EL (cell line): ENCODE data around the gene EFHC1.

Experiments used
- DNase-seq: peaks from one replicate; pipeline ENCODE4 v3.0.0-alpha.2; 2016

Gene EFHC1

DNA sequence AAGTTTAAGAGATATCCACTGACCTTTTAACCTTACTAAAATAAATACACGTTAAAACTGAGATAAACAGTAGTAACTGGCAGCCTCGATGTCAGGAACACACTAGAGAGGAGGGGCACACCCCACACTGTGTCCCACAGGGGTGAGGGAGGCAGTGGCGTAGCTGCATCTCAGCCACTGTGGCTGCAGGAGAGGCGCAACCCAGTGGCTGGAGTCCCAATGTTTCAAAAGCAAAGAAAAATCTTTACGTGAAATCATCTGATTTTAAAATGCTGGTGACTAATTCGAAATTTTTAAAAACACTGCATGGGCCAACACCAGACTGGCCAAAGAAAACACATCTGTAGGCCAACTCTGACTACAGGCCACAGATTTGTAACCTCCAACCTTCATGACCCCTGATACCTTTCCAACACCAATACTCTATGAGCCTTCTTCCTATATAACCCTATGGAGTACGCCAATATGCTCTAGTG, 102.0 kb downstream of the EFHC1 start:
- DNase-seq: peak; percentile 73

DNA sequence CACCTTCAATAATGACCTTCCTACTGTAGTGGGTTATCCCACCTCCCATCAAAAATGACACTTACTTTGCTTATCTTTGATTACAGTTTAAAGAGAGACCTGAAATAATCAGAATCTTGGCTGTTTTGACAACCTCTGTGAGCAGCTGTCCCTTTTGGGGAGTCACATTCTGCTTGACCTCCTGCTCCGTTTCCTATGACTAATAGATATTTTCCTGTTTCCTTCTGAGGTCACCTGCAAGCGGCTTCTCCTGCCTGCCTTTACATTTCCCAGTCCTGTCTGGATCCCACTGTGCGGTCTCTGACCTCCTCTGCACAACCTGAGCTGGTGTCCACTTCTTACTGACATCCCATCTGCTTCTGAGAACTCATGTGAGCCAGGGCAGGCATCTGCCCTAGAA, 102.5 kb downstream of the EFHC1 start:
- peak; percentile 44 for DNase-seq

DNA sequence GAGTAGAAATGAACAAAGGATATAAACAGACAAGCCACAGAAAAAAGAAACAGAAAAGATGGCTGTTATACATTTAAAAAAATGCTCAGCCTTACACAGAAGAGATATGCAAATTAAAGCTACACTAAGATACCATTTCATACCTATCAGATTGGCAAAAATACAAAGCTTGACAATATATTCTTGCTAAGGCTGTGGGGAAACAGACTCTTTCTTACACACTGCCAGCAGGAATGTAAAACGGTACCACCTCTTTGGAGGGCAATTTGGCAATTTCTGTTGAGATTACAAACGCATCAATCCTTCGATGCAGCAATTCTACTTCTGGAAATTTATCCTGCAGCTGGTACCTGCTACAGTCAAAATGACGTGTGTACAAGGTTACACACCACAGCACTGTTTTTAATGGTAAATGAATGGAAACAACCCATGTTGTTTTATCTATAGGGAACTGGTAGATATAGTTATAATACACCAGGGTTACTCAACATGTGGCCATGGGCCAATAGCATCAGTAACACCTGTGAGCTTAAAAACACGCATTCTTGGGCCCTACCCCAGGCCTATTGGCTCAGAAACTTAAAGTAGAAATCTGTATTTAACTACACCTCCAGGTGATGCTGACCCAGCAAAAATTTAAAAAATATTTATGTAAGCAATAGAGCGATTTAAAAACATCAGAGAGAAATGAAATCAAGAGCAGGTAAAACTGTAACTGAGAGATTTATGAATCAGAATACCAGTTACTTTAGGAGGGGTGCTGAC, 103.4 kb downstream of the EFHC1 start:
- no peak for DNase-seq

DNA sequence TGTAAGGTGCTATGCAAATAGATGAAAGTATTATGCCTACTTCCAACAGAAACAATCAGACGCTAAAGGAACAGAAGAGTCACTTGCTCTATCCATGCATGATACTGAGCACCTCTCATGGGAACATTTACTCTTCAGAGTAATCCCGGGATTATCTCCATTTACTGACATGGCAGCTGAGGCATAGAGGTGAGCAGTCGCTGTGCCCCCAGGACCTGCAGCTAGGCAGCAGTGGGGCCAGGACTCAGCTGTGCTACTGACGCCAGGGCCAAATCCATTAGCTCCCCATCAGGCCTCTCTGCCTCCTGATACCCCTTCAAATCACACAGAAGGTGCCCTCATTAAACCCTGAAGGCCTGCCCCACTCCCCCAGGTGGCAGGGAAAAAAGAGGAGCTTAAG, 104.8 kb downstream of the EFHC1 start:
- DNase-seq: no peak

DNA sequence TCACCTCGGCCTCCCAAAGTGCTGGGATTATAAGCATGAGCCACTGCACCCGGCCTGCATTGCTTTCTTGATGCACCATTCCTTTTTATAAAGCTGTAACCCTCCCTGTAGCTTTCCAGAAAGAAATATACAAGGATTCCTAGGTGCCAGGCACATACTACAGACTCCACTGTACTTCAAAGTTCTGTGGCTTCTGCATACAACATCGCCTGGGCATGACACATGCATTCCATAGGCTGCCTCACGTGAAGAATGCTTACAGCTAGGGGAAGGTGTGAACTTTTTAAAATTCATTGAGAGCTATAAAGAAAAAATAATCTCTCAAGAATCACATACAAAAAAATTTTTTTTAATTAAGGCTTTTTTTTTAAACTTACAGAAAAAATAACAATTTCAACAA, 106.5 kb downstream of the EFHC1 start:
- DNase-seq: peak; percentile 83

DNA sequence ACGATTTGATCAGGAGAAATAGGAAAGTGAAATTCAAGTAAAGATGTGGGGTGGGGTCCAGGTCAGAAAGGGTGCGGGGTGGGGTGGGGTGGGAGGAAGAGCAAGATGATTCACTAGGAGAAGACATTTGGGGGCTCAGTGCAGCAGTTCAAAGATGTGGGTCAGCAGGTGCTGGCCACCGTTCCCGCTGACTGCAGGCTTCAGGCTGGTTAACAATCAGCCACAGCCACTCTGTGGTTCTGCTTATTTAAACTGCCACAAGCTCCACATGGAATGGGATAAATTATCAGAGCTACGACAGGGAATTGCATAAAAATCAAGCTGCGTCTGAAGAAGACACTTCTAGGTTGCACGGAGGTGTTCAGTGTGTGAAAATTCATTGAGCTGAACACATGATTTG, 107.3 kb downstream of the EFHC1 start:
- DNase-seq: no peak

DNA sequence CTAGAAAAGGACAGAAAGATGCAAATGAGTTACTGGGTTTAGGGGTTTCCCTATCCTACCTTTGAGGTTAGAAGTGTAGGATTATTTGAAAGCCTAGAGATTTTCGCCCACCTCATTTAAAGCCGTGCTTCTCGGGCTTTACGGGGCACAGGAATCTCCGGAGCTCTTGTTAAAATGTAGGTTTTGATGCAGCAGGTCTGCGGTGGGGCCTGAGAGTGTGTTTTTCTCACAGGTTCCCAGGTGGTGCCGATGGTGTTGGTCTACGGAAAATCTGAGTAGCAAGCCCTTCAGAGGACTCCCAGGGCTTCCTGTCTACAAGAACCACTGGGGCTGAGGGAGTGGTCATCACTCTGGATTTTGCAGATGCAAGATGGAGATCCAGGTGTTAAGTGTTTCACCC, 109.2 kb downstream of the EFHC1 start:
- no peak for DNase-seq

DNA sequence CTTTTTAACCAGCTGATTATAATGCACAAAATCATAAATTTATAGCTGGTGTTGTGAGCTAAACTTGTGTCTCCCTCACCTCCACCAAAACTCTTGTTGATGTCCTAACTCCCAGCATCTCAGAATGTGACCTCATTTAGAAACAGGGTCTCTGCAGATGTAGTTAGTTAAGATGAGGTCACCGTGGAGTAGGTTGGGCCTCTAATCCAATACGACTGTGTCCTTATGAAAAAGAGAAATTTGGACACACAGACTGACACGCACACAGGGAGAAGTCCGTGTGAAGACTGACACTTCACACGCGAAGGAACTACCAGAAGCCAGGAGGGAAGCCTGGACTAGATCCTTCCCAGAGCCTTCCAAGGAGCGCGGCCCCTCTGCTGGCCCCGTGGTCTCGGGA, 110.2 kb downstream of the EFHC1 start:
- DNase-seq: no peak

DNA sequence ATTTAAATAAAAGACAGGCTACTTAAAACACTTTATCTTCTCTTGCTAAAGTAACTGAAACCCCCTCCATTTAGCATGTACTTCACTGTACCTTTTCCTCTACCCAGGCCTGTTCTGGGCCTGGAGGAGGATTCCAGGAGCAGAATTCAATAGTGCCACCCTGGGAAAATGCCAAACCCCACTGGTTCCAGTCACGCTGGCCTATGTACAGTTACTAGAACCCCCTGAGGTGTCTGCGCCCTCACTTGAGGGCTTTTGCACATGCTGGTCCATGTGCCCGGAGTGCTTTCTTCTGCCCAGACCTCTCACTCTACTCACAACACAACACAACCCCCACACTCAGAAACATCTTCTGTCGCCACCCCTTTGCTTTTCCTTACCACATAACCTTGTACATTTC, 111.3 kb downstream of the EFHC1 start:
- DNase-seq: no peak

DNA sequence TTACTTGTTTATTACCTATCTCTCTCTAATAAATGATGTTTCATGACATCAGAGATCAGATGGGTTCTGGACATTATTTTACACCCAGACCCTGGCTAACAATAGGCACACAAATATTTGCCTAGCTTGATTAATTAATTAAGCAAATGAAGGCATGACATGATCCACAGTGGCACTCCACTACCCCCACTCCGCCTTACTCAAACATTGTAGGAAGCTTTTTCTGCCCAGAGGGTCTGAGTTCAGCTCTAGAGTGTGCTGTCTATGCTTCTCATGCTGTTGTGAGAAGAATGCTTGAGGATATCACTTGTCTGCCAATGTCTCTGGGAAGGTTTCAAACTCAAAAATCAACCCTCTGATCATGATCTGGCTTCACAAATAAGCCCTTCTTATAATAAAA, 111.7 kb downstream of the EFHC1 start:
- no peak for DNase-seq

DNA sequence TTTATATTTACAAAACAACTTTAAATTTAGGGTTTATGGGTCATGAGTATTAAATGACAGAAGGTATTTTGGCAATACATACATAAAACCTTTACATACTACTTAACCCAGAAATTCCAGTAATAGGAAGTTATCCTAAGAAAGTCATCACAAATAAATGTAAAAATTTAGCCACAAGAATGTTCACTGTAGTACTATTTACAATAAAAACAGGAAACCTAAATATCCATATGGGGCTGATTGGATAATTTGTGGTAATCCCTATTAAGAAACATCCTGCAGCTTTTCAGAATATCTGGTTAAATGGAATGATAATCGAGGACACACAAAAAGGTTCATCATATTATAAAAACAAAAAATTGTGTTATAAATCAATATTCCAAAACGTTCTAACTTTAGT, 112.3 kb downstream of the EFHC1 start:
- peak; percentile 65 for DNase-seq

DNA sequence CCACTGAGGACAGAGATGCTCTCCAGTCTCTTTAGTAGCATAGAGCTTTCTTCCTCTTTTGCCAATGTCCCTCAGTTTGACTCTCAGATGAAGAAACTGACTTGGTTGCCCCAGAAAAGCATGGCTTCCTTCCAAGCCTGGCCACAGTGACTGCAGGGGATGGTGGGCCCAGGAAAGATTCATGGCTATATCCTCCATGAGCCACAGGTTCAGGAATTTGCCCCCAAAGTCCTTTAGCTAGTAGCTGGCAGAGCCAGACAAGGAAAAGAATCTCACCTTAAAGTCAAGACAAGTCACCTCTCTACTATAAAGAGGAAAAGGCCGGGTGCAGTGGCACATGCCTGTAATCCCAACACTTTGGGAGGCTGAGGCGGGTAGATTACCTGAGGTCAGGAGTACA, 113.3 kb downstream of the EFHC1 start:
- peak; percentile 74 for DNase-seq

DNA sequence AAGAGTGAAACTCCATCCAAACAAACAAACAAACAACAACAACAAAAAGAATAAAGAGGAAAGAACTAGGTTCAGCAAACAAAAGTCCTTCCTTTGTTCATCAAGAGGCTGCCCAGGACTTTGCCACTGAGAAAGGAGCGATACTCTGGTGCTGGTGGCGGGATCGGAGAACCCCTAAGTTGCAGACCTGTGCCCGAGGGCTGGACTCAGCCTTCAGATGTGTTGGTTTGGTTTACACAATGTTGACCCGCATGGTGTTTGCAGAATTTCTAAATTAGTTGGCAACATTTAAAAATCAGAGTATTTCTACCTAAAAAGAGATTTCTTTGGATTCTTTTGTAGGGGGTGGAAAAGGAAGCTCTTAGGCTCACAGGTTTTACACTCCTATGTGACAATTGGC, 114.2 kb downstream of the EFHC1 start:
- no peak for DNase-seq

DNA sequence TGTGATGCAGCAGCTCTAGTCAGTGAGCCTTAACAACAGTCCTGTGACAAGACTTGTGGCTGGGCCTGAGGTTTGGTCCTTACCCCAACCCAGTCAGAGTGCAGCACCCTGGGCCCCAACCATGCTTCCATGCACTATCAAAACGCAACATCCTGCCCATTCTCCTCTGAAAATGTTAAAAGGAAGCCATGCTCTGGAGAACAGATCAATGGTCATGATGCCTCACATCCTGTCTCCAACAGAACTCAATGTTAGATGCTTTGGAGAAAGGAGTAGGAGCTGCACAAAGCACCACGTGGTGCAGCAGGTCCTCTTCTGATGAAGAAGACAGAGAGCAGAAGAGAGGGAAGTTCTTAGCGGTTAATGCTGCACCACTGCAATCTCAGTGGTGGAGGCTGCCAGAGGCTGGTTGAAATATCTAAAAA, 114.8 kb downstream of the EFHC1 start:
- no peak for DNase-seq

DNA sequence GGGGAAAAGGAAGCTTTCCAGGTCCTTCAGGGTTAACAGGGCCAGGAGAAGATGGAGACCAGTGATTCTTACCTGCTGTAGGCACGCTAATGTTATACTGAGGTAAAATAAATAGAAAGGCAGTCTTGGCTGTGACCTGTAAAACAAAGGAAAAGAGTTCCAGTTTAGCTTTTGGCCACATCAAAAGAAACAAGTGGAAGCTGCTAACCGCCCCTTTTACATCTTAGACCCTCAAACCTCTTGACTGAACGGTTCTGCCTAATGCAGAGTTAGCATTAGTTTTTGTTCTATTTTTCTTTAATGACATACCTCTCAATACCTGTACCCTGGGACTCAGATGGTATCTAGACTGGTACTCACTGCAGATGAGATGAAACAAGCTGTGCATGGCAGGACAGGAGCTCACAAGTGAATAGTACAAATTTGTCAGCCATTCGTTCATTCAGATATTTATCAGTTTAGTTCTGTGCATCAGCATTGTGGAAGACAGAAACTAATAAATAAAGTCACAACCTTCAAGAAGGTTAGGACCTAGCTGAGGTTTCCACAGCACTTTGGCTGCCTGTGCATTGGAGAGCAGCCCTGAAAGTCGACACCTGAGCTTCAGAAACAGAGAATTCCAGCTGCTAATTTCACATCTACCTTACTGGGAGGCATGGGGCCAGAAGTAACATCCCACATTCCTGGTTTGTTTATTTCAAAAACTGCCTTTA, 115.7 kb downstream of the EFHC1 start:
- DNase-seq: no peak

DNA sequence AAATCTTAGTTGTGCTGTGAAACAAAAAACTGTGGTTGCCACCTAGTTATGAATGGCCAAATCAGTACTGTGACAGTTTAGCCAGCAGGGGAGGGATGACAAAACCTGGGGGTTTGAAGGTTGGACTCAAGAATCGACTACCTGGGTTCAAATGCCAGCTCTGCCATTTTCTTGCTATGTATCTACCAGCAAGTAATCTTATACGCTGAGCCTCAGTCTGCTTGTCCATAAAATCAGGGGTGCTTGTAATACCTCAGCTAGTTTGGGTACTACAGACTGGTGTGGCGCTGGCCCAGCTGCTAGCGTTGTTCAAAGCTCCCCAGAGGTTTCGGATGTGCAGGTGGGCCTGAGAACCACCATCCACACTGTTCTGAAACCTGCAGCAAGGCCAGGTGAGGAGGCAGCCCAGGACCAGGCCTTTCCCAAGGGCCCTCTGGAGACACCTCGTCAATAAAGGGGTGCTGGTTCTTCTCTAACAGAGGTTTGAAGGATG, 116.3 kb downstream of the EFHC1 start:
- DNase-seq: no peak

DNA sequence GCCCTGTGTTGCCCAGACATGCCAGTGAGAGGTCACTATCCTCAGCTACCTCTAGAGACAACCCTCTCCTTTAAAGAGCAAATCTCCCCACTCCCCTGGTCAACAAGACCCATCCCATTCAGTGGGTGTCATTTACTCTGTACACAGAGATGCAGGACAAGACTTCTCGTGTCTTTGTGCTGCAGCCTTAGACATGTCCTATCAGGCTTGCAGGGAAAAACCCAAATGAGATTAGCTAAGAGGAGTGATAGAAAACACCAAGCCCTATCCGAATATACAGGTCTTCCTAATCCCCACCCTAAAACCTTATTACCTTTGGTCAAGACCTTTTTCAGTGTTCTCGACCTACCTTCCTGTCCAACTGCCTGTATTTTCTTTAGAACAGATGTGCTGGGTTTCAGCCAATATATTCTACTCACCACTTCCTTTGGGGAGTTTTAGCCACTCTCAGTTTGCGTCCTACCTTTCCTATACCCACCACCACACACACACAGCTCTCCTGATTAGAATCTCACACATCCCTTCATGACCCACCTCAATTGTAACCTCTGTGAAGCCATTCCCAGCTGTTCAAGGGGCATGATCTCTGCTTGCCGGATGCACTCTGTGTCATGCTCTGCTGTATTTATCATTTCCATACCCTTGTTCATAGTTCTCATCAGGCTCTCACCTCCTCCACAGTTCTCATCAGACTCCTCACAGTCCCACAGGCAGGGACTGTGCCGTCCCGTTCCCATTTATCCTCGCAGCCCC, 117.0 kb downstream of the EFHC1 start:
- DNase-seq: peak; percentile 27

DNA sequence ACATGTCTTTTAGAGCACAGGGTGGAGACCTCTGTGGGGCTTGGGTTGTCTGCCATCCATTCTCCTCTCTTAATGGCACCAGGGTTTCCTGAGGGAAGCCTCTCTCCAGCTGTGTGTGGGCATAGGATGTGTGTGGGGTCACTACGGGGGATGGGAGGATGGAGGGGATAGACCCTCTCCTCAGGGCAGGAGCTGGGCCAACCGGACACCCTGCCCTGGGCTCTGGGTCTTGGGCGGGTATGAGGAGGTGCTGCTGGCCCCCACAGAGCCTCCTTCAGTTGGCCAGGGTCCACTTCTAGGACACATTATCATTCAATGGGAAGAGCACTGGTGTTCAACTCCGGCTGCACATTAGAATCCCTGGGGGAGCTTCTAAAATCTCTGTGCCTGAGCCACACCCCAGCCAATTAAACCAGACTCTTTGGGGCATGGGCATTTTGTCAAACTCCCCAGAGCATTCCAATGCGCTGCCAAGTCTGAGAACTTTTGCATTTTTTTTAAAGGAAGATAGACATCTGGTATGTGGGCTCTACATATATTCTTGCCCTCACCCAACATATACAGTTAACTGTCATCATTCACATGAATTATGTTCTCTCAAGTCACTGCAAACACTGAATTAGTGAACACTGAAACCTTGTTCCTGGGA, 118.2 kb downstream of the EFHC1 start:
- DNase-seq: peak; percentile 94

DNA sequence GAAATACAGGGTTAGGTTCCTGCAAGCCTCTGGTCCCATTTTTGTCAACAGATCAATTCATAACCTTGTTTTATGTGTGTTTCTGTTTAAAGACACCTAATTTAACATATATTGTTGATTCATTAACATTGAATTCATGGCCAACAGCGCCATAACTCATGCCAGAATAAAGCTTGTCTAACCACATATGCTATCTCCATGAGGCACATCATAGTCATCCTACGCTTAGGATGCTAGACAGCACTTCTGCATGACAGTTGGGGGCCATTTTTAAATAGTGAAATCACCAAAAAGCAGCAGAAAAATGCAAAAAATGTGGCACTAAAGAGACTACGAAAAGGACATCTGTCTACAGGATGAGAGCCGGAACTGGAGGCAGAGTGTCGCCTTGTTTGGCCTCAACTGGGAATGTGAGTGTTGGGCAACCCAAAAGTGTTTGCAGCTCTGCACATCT, 118.8 kb downstream of the EFHC1 start:
- DNase-seq: peak; percentile 96

DNA sequence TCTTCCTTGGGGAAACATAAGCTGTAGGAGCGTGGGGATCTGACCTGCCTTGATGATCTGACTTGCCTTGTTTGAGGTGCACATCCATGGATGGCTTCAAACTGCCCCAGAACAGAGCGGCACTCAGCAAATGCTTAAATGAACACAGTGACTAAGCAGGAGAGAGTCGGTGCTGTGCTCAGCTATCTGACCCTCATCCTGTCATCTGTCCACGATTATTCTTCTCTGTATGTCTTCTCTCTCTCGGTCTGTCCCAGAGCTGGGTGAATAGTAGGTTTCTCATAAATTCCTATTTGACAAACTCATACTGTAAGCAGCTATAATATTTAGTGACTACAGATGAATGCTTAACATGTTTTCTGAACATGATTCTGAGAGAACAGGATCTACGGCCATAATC, 119.5 kb downstream of the EFHC1 start:
- peak; percentile 88 for DNase-seq

DNA sequence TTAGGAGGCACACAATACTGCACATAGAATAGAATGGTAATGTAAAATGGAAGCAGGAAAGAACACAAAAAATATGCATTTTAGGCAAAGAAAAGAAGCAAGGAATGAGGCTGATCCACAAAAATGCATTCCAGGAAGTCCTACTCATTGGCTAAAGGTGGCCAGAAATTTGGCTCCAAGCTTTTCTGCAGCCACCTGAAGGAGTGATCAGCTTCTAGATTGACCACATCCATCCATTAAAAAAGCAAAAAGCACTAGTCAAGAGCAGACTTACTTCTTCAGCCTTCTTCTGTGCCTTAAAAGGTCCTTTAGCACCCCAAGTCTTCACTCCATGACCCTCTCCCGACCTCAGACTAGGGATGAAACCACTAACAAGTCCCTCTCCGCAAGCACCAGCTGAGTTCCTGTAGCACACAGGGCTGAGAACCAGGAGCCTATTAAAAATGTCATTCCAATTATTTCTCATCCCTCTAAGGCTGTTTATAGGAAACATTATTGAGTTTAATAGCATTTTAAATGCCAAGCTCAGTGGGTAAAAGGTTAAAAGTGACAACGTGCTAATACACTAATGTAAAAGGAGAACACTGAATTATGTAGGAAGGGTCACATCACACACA, 120.3 kb downstream of the EFHC1 start:
- DNase-seq: peak; percentile 73

DNA sequence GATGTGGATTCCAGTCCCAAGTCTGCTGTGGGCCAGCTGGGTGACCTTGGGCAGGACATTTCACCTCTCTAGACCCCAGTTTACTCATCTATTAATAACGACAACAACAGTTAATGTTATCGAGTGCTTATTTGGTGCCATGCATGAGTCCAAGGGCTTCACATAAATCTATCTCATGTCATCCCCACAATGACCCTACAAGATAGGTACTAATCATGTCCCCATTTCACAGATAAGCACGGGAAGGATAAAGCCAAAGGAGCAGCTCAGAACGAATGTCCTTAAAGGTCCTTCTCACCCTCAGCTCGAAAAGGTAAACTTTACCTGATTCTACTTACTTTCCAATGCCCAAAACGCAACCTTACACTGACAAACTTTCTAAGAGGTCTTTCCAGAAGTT, 121.0 kb downstream of the EFHC1 start:
- no peak for DNase-seq
